NCI-H2196 (cell line): ENCODE data around the gene ARRB2.
A peak's percentile ranks its signal among the peaks of the same experiment; 100 is the strongest.

Experiments used
- DNase-seq: peaks from one replicate; lab custom pipeline; 2025; ENCODE audit not compliant: unreplicated experiment; lab: John Stamatoyannopoulos, UW

Gene ARRB2

DNA sequence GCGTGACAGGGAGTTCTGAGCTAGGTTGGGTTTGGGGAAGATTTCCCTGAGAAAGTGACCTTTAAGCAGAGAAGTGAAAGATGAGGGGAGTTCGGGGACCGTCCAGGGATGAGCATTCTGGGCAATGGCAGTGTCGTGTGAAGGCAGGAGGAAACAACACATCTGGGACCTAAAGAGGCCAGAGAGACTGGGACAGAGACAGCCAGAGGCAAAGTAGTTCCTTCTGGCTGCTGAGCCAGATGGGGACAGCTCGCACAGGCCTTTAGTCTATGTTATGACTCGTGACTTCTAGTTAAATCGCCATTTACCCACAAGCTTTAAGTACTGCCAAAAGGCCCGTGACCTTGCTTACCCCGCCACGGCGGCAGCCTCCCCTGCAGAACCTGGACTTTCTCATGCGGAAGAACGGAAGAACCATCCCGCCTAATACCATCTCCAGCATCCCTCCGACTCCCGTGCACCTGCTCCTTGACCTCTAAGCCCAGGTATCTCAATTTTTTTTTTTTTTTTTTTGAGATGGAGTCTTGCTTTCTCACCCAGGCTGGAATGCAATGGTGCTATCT lies 12.3 kb downstream of the ARRB2 start:
- DNase-seq: no peak

DNA sequence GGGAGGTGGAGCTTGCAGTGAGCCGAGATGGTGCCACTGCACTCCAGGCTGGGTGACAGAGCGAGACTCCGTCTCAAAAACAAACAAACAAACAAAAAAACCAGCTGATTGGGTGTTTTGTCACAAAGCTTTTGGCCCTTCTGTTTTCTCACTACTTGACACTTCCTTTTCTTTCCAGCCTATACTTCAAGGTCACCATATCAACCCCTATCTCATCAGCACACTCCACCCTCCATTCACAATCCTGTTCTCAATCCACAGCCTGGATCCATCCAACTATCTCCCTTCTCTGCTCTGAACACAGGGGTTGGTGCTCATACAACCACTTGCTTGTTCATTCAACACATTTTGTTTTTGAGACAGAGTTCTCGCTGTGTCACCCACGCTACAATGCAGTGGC lies 14.2 kb downstream of the ARRB2 start:
- DNase-seq: no peak

DNA sequence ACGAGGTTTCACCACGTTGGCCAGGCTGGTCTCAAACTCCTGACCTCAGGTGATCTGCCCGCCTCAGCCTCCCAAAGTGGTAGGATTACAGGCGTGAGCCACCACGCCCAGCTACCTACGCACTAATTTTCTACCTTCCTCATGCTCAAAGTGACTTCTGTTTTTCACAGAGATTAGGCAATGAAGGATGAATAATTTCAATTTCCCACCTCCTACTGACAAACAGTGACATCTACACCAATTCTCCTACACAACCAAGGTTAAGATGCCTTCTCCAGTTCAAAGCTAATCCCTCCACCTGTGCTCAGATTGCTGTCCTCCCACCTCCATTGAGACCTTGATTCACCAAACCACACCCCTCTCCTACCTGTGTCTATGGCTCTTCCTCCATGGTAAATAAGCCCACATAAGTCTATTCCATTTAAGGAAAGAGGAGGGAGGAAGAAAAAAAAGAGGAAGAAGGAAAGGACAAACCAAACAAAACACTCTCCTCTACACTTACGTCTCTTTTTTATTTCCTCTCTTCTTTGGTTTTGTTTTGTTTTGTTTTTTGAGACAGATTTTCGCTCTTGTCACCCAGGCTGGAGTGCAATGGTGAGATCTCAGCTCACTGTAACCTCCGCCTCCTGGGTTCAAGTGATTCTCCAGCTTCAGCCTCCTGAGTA lies 15.3 kb downstream of the ARRB2 start:
- no peak for DNase-seq

DNA sequence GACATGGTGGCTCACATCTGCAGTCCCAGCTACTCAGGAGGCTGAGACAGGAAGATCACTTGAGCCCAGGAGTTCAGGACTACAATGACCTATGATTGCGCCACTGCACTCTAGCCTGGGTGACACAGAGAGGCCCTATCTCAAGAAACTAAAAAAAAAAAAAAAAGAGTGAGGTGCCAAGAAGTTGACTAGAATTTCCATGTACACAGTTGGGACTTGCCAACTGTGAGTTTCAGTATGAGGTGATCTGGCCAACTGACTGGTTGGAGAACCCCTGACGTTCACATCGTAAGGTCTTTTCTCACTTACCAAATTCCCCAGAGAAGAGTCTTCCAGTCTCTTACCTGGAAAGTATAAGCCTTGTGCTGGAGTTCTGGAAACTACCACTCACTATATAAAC lies 17.7 kb downstream of the ARRB2 start:
- no peak for DNase-seq

DNA sequence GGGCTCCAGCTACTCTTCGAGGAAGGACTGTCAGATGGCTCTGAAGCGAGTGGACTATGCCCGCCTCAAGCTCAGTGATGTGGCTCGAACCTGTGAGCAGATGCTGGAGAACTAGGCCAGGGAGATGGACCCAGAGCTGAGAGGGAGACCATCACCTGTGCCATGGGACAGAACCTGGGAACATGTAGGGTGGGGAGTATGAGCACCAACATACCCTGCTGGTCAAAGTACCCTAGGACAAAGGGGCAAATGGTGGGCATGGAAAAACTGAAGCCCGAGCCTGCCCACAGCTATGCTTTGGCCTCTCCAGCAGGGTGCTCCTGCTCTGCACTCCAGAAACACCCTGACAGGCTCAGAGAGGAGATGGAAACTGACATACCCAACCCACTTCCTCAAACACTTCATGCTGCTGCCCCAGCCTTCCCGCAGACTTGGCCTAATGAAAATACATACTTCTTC lies 22.7 kb downstream of the ARRB2 start:
- DNase-seq: no peak

DNA sequence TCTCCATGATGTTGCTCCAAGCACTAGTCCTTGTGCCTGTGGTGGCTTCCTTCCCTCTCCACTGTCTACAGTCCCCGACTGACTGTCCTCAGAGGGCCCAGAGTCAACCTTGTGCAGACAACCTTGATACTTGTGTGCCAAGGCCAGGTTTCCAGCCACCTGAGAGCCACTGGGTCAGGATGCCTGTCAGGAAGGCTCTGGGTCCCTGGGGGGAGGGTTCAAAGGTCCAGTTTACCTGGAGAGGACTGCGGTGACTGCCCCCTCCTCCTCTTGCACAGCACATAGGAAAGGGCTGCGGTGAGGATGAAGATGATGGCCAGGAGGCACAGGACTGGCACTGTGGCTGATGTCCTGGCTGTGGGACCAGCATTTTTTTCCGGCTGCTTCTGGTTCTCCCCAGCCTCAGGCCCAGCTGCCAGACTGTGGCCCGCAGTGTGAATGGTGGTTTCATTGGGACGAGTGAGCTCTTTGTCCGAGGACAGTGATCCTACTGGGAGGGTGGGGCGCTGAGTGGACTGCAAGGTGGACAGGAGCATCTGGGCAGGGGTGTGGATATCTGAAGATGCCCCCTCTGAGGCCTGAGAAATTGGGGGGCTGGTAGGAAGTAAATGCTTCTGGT lies 24.5 kb downstream of the ARRB2 start:
- no peak for DNase-seq

DNA sequence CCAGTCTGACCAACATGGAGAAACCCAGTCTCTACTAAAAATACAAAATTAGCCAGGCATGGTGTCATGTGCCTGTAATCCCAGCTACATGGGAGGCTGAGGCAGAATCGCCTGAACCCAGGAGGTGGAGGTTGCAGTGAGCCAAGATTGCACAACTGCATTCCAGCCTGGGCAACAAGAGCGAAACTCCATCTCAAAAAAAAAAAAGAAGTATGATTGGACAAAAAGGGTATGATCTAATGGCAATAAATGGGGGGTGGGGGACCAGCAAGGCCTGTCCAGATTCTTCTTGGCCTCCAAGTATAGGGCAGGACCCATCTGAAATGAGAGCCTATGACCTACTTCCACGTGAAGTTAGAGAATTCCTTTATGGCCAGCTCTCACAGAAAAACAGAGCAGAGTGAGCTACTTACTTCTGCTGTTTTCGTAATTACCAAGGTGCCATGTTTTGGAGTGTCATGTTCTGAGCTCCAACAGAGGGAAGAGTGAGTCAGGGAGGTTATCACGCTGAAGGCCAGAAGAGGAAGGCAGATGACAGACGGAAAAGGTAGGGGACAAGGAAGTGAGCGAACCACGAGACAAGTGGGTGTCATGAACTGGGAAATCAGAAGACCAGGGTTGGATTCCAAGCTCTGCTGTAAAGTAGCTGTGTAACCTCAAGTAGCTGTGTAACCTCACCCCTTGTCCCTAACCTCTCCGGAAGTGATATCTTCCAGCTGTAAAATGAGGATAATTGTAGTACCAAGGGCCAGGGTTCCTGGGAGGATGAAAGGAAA lies 25.6 kb downstream of the ARRB2 start:
- no peak for DNase-seq

DNA sequence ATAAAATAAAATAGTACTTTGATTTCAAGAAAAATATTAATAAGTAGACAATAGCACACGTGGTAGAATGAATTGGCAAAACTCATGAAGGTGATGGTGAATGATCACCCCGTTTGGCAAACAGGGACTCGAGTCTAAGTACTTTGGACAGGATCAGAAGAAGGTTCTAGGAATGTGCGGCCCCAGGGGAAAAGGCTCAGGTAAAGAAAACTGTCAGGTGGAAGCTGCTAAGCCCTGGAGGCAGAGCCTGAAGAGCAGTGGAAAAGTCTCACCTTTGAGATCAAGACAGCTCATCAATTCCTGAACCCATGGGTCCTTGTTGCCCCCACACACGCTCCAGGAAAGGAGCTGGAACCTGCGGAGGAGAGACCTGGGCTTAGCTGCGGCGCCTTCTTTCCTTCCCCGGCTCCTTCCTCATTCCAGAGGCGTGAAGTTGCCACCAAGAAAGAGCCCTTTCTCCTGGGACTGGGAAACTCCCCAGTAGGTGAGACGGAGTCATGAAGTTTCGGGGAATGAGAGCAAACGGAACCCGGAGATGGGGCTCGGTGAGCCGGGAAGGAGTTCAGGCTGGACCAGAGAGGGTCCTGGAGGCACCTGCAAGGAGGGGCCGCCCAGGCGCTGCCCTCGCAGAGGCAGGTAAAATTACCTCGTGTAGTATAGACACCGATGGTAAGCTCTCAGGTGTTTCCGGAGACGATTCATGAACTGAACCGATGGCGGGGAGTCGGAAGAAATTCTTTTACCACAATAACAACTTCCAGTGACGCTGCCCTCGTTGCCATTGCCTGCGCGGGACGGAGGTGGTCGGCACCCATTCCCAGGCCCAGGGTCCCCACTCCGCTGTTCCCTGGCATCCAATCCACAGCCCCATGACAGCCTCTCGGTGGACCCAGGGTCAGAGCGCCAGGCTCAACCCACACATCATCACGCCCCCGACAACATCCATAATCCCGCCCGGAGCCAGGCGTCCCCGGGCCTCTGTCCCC lies 28.0 kb downstream of the ARRB2 start:
- DNase-seq: no peak

DNA sequence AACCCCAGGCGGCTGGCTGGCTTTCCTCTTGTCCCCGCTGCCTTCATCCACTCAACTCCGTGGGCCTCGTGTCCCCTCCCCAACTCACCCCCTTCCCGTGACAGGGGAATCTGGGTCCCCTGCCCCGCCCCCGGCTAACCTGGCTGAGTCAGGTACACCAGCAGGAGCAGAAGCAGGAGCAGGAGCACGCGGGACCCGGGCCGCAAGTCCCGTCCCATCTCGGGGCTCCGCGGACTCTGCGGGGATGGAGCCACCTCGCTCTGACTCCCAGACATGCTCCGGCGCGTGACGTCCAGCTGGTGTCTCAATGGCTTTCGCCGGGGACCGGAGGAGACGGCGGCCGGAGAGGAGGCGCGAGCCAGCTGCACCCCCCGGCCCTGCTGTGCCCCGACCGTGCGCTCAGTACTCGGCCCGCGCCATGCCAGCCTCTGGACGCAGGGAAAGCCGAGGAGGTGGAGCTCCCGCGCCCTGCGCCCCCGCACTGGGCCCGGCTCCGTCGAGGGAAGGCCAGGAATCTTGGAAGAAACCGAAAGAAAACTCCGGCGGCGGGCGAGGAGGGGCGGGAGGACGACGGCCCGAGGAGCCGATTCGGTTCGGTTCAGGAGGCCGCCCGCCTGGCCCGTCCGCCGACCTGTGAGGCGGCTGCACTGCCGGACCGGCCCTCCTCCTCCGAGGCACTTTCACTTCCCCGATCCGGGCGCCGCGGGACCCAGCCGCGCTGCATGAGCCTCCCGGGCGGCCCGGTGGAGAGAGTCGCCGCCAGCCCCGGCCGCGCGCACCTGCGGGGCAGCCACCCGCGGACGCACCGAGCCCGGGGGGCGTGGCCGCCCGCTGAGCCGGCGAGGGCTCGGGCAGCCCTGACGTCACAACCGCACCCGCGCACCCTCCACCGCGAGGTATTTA lies 28.9 kb downstream of the ARRB2 start, which contains the start of the genes CXCL16 and ZMYND15:
CXCL16 (minus strand) TSS at position 807 of the 903 bp plus-strand sequence; CDS start at position 218, 589 bp downstream.
ZMYND15 (plus strand) TSS at position 712 of the 903 bp plus-strand sequence. CDS start 716 bp downstream, outside the sequence.
- peak; percentile 19 for DNase-seq

DNA sequence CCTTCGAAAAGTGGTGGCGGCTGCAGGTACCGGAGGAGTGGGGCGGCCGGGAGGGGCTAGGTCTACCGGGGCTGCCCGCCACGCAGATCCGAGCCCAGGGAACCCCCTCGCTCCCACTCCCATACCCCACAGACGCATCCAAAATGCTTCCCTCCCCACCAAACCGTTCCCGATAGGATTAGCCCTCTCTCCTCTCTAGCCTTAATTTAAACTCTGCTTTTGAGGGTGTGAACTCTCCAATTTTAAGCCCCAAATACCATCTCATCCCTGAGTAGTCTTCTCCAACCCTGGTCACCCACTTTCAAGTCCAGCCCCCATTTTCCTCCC lies 29.6 kb downstream of the ARRB2 start:
- no peak for DNase-seq

DNA sequence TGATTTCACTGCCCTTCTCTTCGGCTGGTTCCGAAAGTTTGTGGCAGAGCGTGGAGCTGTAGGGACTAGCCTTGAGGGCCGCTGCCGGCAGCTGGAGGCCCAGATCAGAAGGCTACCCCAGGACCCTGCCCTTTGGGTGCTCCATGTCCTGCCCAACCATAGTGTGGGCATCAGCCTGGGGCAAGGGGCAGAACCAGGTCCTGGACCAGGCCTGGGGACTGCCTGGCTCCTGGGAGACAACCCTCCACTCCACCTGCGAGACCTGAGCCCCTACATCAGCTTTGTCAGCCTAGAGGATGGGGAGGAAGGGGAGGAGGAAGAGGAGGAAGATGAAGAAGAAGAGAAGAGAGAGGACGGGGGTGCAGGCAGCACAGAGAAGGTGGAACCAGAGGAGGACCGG lies 30.2 kb downstream of the ARRB2 start:
- DNase-seq: no peak

DNA sequence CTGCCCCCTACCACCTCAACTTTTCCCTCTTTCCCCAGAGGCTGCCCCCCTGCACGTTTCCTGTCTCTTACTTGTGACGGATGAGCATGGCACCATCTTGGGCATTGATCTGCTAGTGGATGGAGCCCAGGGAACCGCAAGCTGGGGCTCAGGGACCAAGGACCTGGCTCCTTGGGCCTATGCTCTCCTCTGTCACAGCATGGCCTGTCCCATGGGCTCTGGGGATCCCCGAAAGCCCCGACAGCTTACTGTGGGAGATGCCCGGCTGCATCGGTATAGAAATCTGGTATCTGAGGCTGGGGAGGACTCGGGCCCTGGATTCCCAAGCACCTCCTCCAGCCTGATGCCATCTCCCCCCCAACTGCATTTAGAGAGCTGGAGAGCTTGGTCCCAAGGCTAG lies 31.1 kb downstream of the ARRB2 start:
- DNase-seq: no peak

DNA sequence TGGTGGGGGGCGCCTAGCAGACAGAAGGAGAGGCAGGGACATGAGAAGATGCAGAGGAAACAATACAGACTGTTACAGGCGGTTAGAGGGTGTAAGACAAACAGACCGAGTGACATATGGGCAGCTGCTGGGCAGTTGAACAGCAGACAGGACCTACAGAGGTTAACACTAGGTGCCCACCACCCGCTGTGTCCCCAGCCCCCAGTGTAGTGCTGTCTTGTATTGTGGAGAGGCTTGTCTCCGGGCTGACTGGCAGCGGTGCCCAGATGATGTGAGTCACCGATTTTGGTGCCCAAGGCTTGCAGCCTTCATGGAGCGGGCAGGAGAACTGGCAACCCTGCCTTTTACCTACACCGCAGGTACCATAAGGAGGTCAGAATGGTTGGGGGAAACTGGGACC lies 31.7 kb downstream of the ARRB2 start:
- no peak for DNase-seq

DNA sequence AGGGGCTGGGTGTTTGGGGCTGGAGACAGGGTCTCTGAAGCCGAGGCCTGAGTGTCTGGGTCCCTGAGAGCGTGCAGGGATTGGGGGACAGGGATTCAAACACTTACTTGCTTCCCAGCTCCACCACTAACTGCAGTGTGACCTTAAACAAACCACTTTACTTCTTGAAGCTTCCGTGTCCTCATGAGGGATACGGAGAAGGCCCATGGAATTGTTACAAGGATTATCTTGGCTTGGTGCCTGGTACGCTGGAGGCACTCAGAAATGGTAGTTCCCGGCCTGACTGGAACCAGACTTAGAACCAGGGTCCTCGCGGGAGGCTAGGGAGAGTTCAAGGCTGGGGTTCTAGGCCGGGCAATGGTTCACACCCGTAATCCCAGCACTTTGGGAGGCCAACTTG lies 32.2 kb downstream of the ARRB2 start:
- no peak for DNase-seq

DNA sequence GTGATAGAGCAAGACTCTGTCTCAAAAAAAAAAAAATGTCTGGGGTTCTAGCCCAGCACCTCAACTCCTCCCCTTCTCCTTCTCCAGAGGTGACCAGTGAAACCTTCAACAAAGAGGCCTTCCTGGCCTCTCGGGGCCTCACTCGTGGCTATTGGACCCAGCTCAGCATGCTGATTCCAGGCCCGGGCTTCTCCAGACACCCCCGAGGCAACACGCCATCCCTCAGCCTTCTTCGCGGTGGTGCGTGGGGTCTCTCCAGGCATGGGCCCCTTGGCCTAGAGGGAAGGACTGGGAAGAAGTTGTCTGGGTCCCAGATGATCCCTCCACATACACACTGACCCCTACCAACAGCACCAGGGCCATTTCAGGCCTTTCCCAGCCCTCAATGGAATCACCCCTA lies 32.8 kb downstream of the ARRB2 start:
- no peak for DNase-seq

DNA sequence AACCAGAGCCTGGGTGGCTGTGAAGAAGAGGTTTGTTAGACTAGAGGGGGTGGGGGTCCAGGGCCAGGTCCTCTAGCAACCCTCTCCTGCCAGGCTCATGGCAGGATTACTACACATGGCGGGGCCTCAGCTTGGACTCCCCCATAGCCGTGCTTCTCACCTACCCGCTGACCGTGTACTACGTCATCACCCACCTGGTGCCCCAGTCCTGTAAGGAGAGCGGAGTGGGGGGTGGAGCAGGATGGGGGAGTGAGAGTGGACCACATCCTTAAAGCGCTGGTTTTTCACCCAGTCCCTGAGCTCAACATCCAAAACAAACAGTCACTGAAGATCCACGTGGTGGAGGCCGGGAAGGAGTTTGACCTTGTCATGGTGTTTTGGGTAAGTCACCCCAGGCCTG lies 33.5 kb downstream of the ARRB2 start:
- DNase-seq: no peak

DNA sequence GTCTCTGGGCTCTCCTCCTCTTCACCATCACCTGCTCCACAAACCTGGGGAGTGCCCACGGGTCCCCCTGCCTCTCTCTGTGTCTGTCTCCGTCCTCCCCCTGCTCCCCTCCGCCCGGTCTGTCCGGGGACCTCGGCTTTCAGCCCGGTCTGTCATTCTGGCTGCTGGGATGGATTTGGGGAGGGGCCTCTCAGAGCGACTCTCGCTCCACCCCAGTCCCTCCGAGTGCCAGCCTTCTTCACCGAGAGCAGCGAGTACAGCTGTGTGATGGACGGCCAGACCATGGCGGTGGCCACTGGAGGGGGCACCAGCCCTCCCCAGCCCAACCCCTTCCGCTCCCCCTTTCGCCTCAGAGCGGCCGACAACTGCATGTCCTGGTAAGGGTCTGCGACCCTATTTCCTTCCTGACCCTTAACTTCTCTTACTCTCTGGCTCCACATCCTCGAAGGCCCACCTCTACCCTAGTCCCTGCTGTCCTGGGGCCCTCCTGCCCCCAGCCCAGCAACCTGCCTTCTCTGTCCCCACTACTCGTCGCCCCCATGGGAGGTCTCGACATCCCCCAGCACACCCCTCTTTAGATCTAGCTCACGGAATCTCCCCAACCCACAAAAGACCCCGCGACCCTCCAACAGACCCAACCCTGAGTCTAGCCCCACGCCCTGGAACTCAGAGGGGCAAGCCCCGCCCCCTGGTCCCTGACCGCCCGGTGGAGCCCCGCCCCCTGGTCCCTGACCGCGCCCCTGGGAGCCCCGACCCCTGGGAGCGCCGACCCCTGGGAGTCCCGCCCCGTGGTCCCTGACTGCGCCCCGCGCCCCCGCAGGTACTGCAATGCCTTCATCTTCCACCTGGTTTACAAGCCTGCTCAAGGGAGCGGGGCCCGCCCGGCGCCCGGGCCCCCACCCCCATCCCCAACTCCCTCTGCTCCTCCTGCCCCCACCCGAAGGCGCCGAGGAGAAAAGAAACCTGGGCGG lies 34.9 kb downstream of the ARRB2 start:
- no peak for DNase-seq

DNA sequence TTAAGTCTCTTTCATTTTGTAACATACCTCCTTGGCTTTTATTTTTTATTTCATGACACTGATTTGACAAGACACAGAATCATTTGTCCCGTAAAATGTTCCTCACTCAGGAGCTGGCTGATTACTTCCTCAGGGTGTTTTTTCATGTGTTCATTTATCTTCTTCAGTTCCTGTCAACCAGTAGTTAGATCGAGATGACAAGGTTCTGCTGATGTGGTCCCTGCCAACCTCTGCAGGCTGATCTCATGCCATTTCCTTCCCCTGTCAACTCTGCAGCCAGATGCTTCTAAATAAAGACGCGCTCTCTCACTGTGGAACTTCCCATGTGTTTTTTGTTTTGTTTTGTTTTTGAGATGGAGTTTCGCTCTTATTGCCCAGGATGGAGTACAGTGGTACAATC lies 37.4 kb downstream of the ARRB2 start:
- DNase-seq: no peak
